Measurements from ENCODE around the gene MYH14.

MYH14 gene

GRCh38 chr19:50273821-50274220 lies 70.4 kb downstream of the MYH14 start:
- Histone ChIP-seq H3K4me3 (ENCODE audit: low read length) (no peak overlapping the region), H3K9ac (ENCODE audit: low read length) (no peak overlapping the region), H3K27me3 (ENCODE audit: low read depth, low read length) (no peaks in the 10 kb centered on the region), H3K4me1 (ENCODE audit: low read length) (no peaks in the 10 kb centered on the region), H3K9me3 (ENCODE audit: insufficient read depth, low read length) (no peaks in the 10 kb centered on the region), H3K4me2 (ENCODE audit: low read length) (no peak overlapping the region), H3K27ac (ENCODE audit: low read length) (no peak overlapping the region), H3K79me2 (ENCODE audit: low read length) (no peaks in the 10 kb centered on the region), H4K20me1 (ENCODE audit: insufficient read depth, low read length) (no peaks in the 10 kb centered on the region), H2AFZ (ENCODE audit: low read depth, low read length) (no peak overlapping the region), H3K36me3 (replicated peaks; ENCODE audit: low read depth, low read length) (no peaks in the 10 kb centered on the region)
- TF ChIP-seq EZH2phosphoT487 (IDR thresholded peaks at IDR 0.05; ENCODE audit: low read depth) (no peak), CTCF (IDR thresholded peaks at IDR 0.05; ENCODE audit: low read depth, low read length) (no peak)

GRCh38 chr19:50275577-50276368 lies 72.4 kb downstream of the MYH14 start:
- H3K9ac ChIP-seq (ENCODE audit: low read length) = no peak overlapping the region
- TF ChIP-seq CTCF (IDR thresholded peaks at IDR 0.05; ENCODE audit: low read depth, low read length) (no peak), EZH2phosphoT487 (IDR thresholded peaks at IDR 0.05; ENCODE audit: low read depth) (no peak)

GRCh38 chr19:50276370-50277063 lies 73.1 kb downstream of the MYH14 start:
- no peak overlapping the region for H3K4me2 ChIP-seq (ENCODE audit: low read length)
- H3K9me3 ChIP-seq (ENCODE audit: insufficient read depth, low read length) = no peaks in the 10 kb centered on the region
- TF ChIP-seq CTCF (IDR thresholded peaks at IDR 0.05; ENCODE audit: low read depth, low read length) (no peak), EZH2phosphoT487 (IDR thresholded peaks at IDR 0.05; ENCODE audit: low read depth) (no peak)

More at GRCh38 chr19:50275577-50276368, 72.4 kb downstream of the MYH14 start:
- Histone ChIP-seq H3K9me3 (ENCODE audit: insufficient read depth, low read length) (no peaks in the 10 kb centered on the region), H3K27ac (ENCODE audit: low read length) (no peak overlapping the region), H3K4me2 (ENCODE audit: low read length) (no peak overlapping the region), H3K4me1 (ENCODE audit: low read length) (no peaks in the 10 kb centered on the region), H2AFZ (ENCODE audit: low read depth, low read length) (no peak overlapping the region), H3K79me2 (ENCODE audit: low read length) (no peaks in the 10 kb centered on the region), H3K27me3 (ENCODE audit: low read depth, low read length) (no peaks in the 10 kb centered on the region), H3K4me3 (ENCODE audit: low read length) (no peak overlapping the region), H3K36me3 (replicated peaks; ENCODE audit: low read depth, low read length) (no peaks in the 10 kb centered on the region), H4K20me1 (ENCODE audit: insufficient read depth, low read length) (no peaks in the 10 kb centered on the region)

GRCh38 chr19:50277966-50278580 lies 74.7 kb downstream of the MYH14 start:
- H4K20me1 ChIP-seq (ENCODE audit: insufficient read depth, low read length) = no peaks in the 10 kb centered on the region
- TF ChIP-seq EZH2phosphoT487 (IDR thresholded peaks at IDR 0.05; ENCODE audit: low read depth) (no peak), CTCF (IDR thresholded peaks at IDR 0.05; ENCODE audit: low read depth, low read length) (no peak)
- H3K4me2 ChIP-seq (ENCODE audit: low read length) = no peak overlapping the region
- H3K4me1 ChIP-seq (ENCODE audit: low read length) = no peaks in the 10 kb centered on the region
- no peaks in the 10 kb centered on the region for H3K9me3 ChIP-seq (ENCODE audit: insufficient read depth, low read length)
- H3K36me3 ChIP-seq (replicated peaks; ENCODE audit: low read depth, low read length) = no peaks in the 10 kb centered on the region
- no peaks in the 10 kb centered on the region for H3K79me2 ChIP-seq (ENCODE audit: low read length)
- H3K4me3 ChIP-seq (ENCODE audit: low read length) = no peak overlapping the region
- H3K27me3 ChIP-seq (ENCODE audit: low read depth, low read length) = no peaks in the 10 kb centered on the region
- no peak overlapping the region for H2AFZ ChIP-seq (ENCODE audit: low read depth, low read length)
- H3K9ac ChIP-seq (ENCODE audit: low read length) = no peak overlapping the region
- H3K27ac ChIP-seq (ENCODE audit: low read length) = no peak overlapping the region

More at GRCh38 chr19:50276370-50277063, 73.1 kb downstream of the MYH14 start:
- Histone ChIP-seq H3K9ac (ENCODE audit: low read length) (no peak overlapping the region), H3K36me3 (replicated peaks; ENCODE audit: low read depth, low read length) (no peaks in the 10 kb centered on the region), H3K79me2 (ENCODE audit: low read length) (no peaks in the 10 kb centered on the region), H3K27ac (ENCODE audit: low read length) (no peak overlapping the region), H4K20me1 (ENCODE audit: insufficient read depth, low read length) (no peaks in the 10 kb centered on the region), H3K4me3 (ENCODE audit: low read length) (no peak overlapping the region), H2AFZ (ENCODE audit: low read depth, low read length) (no peak overlapping the region), H3K4me1 (ENCODE audit: low read length) (no peaks in the 10 kb centered on the region), H3K27me3 (ENCODE audit: low read depth, low read length) (no peaks in the 10 kb centered on the region)
